Tibial artery (tissue), 4 donors: Measurements from ENCODE around the gene FAM117B.

Experiments
- DNase-seq, 2 donors: peaks; one replicate each; pipeline ENCODE4 v3.0.0-alpha.2; 2019
- H3K27ac ChIP-seq, 2 donors: fragments of 200-600 bp; sonication (generic) in 1 of 2; 1 replicate in 1 of 2; 2 replicates in 1 of 2; pipeline ENCODE4 v1.5.1; 2018 to 2019; ENCODE audit warnings: mild to moderate bottlenecking in 1 of 2
- H3K27me3 ChIP-seq, 2 donors: fragments of 200-600 bp; sonication (generic) in 1 of 2; one replicate each; pipeline versions ENCODE4 v1.5.1 to v1.6.0; 2016 to 2019
- H3K36me3 ChIP-seq, 3 donors: fragments of 200-600 bp; sonication (generic) in 2 of 3; one replicate each; pipeline ENCODE4 v1.5.1; 2016 to 2019; ENCODE audit warnings: mild to moderate bottlenecking in 2 of 3
- H3K4me1 ChIP-seq, 4 donors: fragments of 200-600 bp; sonication (generic) in 2 of 4; 1 replicate in 3 of 4; 2 replicates in 1 of 4; pipeline ENCODE4 v1.5.1; 2016 to 2019
- H3K4me3 ChIP-seq, 2 donors: fragments of 200-600 bp; sonication (generic) in 1 of 2; 1 replicate in 1 of 2; 2 replicates in 1 of 2; pipeline ENCODE4 v1.5.1; 2018 to 2019; ENCODE audit warnings: mild to moderate bottlenecking in 2 of 2
- H3K9me3 ChIP-seq, 3 donors: fragments of 200-600 bp; sonication (generic) in 1 of 3; one replicate each; pipeline ENCODE4 v1.5.1; 2016 to 2019
- CTCF ChIP-seq, 2 experiments: fragments of 200-600 bp in 1 of 2; fragments of 450-650 bp in 1 of 2; IDR thresholded peaks; one replicate each; pipeline ENCODE4 v1.5.1; 2017 to 2019; ENCODE audit warnings: antibody characterized with exemption in 2 of 2, mild to moderate bottlenecking in 1 of 2, moderate library complexity in 1 of 2
- intact Hi-C: fragments of 100-400 bp; cut with DNase I; formaldehyde crosslinking; loops from one replicate; pipeline ENCODE4 v1.15.0; 2023; ENCODE audit warnings: low total_unique reads

FAM117B gene

DNA sequence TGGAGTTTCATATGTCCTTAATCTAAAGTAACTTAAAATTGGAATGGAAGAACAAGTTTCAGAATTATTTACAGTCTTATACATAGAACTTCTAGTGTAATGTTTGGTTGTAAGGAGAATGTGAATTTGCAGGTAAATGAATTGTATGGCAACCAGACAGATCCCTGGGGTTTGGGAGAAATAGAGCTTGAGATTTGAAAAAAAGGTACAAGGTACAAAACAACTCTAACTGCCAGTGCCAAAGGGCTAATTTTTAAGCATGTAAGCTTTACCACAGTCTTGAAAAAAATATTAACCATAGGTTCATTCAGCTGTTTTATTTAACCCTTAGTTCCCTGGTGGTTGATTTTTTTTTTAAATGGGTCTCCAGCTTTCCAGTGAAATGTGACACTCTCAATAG, 133.5 kb downstream of the FAM117B start:
- intact Hi-C loops: no loop called here
- no peak overlapping the region for H3K4me3 ChIP-seq
- no peak for DNase-seq
- no peaks in the 10 kb centered on the region for H3K4me1 ChIP-seq
- no peaks in the 10 kb centered on the region for H3K9me3 ChIP-seq
- no peak for TF ChIP-seq CTCF (IDR thresholded peaks at IDR 0.05)
- no peaks in the 10 kb centered on the region for H3K27me3 ChIP-seq
- H3K36me3 ChIP-seq: peaks cover 0 to 32% (median 8%) of the 10 kb centered on the region in 3 donors
- H3K27ac ChIP-seq: no peak overlapping the region

DNA sequence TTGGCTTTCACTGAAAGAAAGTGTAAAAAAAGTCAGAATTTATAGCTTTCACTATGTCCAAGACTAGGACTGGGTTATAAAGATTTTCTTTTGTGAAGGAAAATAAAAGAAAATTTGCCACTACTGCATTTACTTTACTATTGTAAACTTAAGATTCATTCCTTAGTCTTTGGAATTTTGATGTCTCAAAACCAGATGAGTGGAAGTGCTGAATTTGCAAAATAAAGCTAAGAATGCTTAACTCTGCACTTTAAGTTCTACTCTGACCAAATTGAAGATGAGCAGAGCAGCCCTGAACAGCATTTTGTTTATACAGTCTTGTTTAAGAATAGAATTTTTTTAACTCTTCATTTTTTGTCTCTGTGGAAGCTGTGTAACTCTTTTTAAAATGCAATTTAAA, 134.4 kb downstream of the FAM117B start:
- no peak for DNase-seq
- peaks cover 3 to 39% (median 8%) of the 10 kb centered on the region in 3 donors for H3K36me3 ChIP-seq
- intact Hi-C loops: no loop called here
- H3K4me3 ChIP-seq: no peak overlapping the region
- H3K9me3 ChIP-seq: no peaks in the 10 kb centered on the region
- no peak overlapping the region for H3K27ac ChIP-seq
- H3K4me1 ChIP-seq: no peaks in the 10 kb centered on the region
- TF ChIP-seq CTCF (IDR thresholded peaks at IDR 0.05): no peak
- H3K27me3 ChIP-seq: no peaks in the 10 kb centered on the region

GRCh38 chr2:202771336-202771735, 136.6 kb downstream of the FAM117B start:
- no peaks in the 10 kb centered on the region for H3K9me3 ChIP-seq
- H3K36me3 ChIP-seq: peaks cover 0 to 35% (median 10%) of the 10 kb centered on the region in 3 donors
- DNase-seq: no peak
- TF ChIP-seq CTCF (IDR thresholded peaks at IDR 0.05): no peak
- no peaks in the 10 kb centered on the region for H3K4me1 ChIP-seq
- H3K4me3 ChIP-seq: no peak overlapping the region
- intact Hi-C loops: no loop called here
- no peak overlapping the region for H3K27ac ChIP-seq
- no peaks in the 10 kb centered on the region for H3K27me3 ChIP-seq

DNA sequence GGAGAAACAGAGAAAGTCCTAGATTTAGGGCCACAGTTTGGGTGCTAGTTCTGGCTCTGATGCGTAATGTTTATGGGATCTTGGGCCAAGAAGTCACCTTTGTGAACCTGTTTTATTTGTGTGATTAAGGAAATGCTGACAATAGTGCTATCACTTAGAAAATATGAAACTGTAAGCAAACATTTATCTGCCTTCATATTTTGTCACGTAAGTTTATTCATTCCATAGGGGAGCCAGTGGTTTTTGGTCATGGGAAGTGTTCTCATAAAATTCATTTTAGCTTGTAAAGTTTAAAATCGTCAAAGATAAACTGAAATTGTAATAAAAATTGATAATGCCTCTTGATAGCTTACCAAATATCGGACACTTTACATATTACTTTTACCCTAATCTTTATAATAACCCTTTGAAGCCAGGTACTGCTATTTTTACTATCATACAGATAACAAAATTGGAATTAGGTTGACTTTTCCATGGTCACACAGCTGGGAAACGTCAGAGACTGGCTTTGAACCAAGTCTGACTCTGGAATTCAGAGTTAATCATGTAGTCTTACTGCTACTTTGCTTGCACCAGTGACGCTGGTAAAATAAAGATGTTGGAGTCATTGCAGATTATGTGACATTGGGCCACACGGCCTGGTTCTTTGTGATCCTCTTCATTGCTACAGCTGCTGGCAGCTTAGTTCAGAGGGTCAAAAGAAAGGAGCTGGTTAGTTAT, 137.1 kb downstream of the FAM117B start:
- Histone ChIP-seq H3K27ac (no peak overlapping the region), H3K27me3 (no peaks in the 10 kb centered on the region), H3K4me1 (no peaks in the 10 kb centered on the region), H3K4me3 (no peak overlapping the region), H3K9me3 (no peaks in the 10 kb centered on the region), H3K36me3 (peaks cover 0 to 31% (median 10%) of the 10 kb centered on the region in 3 donors)
- no peak for TF ChIP-seq CTCF (IDR thresholded peaks at IDR 0.05)
- intact Hi-C loops: no loop called here
- no peak for DNase-seq

- no peak for TF ChIP-seq CTCF (IDR thresholded peaks at IDR 0.05)
- intact Hi-C loops: no loop called here
- Histone ChIP-seq H3K9me3 (no peaks in the 10 kb centered on the region), H3K4me1 (no peaks in the 10 kb centered on the region), H3K36me3 (peaks cover 3 to 31% (median 10%) of the 10 kb centered on the region in 3 donors), H3K4me3 (no peak overlapping the region), H3K27me3 (no peaks in the 10 kb centered on the region), H3K27ac (no peak overlapping the region)
- DNase-seq: no peak
Observed at GRCh38 chr2:202773301-202773973, 138.7 kb downstream of the FAM117B start.
